Hematopoietic multipotent progenitor cell treated with erythropoietin and hydrocortisone succinate and interleukin-3 and kit ligand, for 15 days (in vitro differentiated cells): ENCODE measurements around the gene LTBP1.
"Not testable (repeated sequence)": the region's sequence is repeated elsewhere in the genome, so short reads cannot be mapped to it uniquely, and the experiment has no call there.

Experiments used
- DNase-seq: peaks from one replicate; pipeline ENCODE4 v3.0.0-alpha.2; 2015; ENCODE audit warnings: low spot score

LTBP1 gene, protein sequence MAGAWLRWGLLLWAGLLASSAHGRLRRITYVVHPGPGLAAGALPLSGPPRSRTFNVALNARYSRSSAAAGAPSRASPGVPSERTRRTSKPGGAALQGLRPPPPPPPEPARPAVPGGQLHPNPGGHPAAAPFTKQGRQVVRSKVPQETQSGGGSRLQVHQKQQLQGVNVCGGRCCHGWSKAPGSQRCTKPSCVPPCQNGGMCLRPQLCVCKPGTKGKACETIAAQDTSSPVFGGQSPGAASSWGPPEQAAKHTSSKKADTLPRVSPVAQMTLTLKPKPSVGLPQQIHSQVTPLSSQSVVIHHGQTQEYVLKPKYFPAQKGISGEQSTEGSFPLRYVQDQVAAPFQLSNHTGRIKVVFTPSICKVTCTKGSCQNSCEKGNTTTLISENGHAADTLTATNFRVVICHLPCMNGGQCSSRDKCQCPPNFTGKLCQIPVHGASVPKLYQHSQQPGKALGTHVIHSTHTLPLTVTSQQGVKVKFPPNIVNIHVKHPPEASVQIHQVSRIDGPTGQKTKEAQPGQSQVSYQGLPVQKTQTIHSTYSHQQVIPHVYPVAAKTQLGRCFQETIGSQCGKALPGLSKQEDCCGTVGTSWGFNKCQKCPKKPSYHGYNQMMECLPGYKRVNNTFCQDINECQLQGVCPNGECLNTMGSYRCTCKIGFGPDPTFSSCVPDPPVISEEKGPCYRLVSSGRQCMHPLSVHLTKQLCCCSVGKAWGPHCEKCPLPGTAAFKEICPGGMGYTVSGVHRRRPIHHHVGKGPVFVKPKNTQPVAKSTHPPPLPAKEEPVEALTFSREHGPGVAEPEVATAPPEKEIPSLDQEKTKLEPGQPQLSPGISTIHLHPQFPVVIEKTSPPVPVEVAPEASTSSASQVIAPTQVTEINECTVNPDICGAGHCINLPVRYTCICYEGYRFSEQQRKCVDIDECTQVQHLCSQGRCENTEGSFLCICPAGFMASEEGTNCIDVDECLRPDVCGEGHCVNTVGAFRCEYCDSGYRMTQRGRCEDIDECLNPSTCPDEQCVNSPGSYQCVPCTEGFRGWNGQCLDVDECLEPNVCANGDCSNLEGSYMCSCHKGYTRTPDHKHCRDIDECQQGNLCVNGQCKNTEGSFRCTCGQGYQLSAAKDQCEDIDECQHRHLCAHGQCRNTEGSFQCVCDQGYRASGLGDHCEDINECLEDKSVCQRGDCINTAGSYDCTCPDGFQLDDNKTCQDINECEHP (N-terminal part only)

DNA sequence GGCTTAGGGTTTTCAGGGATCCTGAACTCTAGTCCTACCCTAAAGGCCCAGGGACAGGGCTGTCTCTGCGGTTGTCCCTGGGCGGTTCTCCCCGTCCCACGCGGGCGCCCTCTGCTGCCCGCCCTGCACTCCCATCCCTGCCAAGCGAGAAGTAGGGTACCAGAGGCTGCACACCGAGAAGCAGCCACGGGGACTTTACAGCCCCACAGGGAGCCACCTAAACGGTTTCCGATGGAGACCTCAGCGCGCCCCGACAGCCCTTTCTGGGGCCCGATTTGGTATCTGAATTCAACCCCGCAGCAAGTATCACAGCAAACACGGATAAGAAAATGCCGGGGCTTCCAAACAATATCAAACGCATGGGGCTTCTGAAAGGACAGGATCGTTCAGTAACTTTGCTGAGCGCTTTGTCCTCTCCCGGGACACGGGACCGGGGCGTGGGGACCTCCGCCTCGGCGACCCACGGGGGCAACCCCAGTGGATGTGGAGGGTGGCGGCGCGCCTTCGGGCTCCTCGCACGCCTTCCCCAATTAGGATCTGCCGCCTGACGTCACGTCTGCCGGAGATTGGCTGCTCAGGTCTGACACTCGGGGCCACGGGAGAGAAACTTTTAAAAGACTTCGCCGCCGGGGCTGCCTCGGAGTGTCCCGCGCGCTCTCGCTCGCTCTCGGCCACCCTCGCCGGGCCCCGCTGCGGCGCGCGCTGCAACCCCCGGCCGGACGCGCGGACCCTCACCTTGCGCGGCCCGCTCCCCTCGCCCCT is at the start of gene LTBP1:
TSS of gene LTBP1 (plus strand) at position 640 of the 762 bp plus-strand sequence. CDS start 372 bp downstream, outside the sequence.
- peak; percentile 66 for DNase-seq

DNA sequence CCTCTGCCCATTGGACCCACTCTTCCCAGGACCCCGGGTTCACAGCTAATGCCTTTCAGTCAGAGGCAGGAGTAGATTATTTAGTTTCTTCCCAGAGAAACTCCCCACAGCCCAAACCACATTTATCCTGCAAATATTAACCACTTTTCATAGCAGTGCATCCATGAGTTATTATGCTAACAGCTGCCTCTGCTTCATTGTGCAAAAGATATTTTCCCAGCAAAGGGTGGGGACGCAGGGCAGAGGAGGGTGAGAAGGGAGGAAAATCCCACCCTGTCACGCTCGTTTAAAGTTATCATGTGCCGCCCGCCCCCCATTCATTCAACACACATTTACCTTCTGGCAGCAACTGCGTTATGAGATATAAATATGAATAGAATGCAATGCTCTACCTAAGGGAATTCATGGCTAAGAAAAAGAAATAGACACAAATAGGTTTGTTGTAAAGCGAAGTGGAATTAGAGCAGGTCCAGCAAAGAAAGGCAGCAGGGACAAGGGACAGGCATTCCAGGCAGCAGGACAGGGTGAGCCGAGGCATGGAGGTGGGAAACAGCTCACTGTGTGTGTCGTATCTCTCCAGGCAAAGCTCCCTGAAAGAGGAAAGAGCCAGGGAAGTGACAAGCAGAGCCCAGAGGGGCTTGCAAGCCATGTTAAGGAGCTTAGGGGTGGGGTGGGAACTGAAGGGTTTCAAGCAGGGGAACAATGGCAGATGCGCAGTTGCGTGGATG is 46.3 kb upstream of the LTBP1 start:
- no peak for DNase-seq

DNA sequence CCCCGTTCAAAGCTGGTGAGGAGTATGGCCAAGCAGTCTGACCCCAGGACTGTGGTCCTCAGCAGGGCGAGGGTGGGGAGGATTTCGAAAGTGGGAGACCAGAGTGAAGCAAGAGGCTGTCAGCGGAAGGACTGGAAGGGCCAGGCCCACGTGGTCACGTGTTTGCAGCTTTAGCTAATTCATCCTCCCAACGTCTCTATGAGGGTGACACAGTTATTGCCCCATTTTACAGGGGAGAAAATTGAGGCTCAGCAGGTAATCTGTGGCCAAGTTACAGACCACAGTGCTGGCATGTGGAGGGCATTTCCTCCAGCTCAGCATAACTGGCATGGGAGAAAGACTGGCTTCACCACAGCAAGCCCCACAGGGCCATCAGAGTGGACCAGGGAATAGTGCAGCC is 45.4 kb upstream of the LTBP1 start:
- no peak for DNase-seq

DNA sequence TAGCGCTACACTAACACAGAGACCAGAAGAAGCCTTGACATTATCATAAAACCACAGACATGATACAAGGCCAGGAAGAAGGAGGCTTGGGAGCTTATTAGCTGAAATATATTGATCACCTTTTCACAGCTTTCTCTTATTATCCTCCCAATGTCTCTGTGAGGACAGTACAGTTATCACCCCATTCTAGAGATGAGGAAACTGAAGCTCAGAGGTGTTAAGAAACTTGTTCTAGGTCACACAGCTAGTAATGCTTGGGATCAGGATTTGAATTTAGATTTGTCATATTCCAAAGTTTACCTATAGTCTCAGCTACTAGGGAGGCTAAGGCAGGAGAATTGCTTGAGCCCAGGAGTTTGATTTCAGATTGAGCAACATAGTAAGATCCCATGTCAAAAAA is 44.6 kb upstream of the LTBP1 start:
- DNase-seq: no peak

DNA sequence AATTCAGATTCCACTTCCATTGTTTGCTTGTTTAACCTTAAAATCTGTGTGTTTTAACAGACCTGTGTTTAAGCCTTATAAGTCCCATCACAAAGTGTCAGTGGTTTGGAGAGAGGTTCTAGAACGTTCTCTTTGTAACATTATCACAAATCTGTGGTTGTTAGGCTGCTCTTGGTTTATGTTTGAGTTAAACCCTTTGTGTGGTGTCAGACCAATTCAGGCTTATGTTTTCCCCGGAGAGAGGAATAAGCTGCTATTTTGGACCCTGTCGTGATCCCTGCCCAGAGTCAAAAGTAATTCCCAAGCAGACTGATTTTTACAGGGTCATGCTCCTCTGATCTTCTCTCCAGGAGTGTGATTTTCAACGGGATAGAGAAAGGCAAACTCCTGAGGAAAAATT is 43.8 kb upstream of the LTBP1 start:
- DNase-seq: no peak

DNA sequence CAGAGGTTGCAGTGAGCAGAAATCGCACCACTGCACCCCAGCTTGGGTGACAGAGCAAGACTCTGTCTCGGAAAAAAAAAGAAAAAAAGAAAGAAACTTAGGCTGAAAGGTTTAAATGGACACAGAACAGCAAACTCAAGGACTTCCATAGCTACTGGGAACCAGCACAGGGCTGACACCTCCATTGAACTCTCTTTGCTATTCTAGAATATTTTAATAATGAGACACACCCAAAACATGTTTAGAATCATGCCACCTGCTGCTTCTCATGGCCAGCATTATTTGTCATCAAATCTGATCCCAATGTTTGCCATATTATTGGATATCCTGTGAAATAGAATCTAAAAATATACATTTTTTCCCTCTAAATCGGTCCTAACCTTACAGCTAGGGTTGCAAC is 42.7 kb upstream of the LTBP1 start:
- no peak for DNase-seq

DNA sequence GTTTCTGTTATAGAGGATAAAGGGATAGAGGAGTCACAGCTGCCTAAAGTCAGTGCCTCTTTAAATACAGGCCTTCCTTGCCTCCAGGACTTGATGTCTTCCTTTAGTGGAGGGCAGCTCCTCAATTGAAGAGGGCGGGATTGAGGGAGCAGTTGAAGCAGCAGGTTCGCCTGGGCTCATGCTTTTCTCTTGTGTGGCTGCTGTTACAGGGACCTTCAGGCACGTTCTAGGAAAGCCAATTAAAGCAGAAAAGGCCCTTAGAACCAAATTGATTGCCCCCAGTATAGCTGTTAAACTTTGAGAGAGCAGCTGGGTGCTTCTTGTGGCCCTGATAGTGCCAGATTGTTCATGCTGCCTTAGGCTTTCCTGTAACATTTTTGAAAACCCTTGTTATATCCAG is 42.0 kb upstream of the LTBP1 start:
- no peak for DNase-seq

DNA sequence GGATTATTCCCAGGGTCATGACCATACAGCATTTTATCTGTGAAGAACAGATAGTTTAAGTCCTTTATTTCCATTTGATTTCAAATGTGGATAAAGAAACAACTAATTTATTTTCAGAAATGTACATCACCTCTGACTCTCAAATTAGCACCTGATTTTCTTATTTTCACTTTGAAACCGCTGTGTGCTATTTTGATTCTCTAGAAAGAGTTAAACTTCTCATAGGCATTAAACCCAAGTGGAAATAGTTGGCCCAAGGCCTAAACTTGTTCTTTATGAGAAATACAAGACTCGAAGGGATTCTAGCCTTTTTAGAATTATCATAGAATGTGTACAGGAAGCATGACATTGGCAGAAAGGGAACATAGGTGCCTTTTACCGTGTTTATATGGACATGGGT is 41.5 kb upstream of the LTBP1 start:
- no peak for DNase-seq

DNA sequence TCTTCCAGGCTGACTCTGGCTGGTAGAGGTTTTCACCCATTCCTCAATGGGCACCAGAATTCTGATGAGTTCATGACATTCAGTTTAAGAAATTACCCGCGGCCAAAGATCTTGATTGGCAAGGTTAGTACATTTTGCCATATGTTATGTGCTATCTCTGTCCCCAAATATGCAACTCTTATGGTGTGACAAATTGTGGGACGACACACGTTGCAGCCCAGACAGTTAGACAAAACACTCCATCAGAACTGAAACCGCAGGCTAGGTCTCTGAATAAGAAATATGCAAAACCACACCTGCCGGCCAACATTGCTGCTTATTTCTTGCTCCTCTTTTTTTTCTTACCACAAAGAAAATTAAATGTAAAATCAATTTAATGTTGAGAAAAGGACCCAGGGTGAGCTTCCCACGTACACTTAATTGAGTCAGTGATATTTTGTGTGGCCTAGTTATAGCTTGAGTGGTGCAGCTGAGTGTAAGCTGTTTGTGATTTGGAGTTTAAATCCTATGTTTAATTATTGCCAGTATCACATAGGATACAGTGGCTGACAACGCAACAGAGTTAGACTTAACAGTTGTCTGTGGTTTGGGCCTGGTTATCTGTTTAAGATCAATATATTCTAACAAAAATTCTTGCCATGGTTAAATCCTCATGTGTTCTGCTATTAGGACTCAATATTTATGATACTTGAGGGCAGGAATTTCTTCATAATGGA is 35.7 kb upstream of the LTBP1 start:
- DNase-seq: no peak

DNA sequence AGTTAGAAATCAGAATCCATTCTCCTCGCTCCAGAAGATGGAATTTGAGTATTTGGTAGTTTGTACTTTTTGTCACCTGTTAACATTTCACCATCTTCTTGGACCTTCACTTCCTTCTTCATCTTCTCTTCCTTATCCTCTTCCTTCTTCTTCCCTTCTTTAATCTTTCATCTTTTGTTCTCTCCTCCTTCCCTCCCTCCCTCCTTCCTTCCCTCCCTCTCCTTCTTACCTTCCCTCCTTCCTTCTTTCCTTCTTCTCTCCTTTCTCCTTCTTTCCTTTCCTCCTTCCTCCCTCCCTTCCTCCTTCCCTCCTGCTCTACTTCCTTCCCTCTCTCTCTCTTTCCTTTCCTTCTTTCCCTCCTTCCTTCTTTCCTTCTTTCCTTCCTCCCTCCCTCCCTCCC is 31.1 kb upstream of the LTBP1 start:
- DNase-seq: no peak

DNA sequence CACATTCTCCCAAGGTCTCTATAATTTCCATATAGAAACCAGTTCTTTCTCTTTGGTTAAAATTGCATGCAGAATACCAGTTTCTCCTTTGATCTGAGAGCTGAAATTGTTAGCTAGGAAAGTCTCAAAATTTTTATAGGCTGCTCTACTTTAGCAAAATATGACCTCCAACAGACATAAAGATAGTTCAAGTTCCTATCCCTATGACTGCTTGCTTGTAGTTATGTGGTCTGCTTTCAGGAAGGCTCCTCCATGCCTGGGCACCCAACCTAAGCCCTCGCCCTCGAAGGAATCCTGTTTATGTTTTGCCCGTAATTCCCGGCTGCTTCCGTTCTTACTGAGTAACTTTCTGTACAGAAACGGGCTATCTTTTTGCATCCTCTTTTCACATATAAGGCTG is 28.0 kb upstream of the LTBP1 start:
- DNase-seq: no peak

DNA sequence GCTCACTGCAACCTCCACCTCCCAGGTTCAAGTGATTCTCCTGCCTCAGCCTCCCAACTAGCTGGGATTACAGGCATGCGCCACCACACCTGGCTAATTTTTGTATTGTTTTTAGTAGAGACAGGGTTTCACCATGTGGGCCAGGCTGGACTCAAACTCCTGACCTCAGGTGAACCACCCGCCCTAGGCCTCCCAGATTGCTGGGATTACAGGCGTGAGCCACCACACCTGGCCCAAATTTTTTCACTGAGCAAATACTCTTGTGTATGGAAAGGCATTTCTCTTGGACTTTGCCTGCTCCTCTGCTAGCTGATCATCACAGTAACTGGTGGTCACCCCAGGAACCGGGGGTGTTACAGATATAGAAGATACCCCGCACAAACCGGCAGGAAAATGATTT is 26.9 kb upstream of the LTBP1 start:
- DNase-seq: not testable (repeated sequence)

DNA sequence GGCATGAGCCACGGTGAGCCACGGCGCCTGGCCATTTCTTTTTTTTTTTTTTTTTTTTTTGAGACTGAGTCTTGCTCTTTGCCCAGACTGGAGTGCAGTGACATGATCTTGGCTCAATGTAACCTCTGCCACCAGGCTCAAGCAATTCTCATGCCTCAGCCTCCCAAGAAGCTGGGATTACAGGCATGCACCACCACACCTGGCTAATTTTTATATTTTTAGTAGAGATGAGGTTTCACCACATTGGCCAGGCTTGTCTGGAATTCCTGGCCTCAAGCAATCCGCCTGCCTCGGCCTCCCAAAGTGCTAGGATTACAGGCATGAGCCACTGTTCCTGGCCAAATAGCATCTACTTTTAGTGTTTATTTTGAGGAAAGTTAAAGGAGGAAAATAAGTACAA is 25.3 kb upstream of the LTBP1 start:
- not testable (repeated sequence) for DNase-seq

DNA sequence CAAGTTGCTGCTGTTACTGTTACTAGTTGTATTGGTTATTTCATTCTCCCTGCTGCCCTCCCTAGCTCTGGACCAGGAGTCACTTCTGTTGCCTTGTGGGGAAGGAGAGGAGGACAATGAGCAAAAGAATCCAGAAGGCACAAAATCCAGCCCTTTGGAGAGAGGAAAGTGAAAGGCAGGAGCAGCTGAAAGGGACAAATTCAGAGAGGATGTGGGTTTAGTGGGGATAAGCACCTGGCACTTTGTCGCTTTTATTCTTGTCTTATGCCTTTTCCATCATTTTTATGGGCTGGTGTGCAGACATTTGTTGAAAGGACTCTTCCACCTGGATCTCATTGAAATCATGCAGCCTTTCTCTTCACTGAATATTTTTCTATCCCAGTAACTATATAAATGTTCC is 24.3 kb upstream of the LTBP1 start:
- no peak for DNase-seq

DNA sequence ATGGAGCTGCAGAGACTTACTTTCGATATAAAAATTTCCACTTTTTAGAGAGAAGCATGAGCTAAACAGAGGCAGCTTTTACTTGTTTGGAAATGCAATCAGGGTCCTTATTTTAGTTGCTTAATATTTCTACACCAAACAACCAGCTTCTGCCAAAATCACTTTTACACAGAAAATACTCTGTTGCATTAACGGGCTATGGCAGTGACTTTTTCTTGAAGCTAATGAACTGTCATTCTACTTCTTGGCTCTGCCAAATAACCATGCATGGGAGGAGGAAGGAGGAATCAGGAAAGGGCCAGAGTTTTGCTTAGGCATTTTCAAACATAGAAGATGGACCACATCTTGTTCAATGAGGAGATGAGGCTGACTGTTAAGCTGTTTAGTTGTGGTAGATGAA is 23.6 kb upstream of the LTBP1 start:
- DNase-seq: no peak

DNA sequence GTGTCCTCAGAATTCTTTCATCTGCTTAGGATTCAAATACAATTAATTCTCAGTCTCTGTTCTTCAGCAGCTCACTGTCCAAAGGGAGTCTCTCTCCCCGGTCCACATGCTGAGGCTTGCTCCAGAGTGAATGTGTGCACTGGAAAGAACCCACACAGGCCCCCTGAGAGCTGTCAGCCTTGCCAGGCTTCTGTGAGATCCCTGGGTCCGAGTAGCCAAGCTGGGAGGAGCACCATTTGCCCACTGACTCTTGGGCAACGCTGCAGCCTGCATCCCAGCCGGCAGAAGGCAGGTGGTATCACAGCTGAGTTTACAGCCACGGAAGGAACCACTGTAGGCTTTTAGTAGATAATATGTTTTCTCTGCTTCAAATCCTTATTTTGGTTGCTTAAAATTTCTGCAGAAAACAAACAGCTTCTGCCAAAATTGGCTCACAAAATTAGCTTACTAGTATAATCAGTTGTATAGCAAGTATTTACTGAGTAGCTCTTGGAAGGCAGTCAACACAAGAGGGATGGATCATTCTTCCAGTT is 21.4 kb upstream of the LTBP1 start:
- DNase-seq: no peak

DNA sequence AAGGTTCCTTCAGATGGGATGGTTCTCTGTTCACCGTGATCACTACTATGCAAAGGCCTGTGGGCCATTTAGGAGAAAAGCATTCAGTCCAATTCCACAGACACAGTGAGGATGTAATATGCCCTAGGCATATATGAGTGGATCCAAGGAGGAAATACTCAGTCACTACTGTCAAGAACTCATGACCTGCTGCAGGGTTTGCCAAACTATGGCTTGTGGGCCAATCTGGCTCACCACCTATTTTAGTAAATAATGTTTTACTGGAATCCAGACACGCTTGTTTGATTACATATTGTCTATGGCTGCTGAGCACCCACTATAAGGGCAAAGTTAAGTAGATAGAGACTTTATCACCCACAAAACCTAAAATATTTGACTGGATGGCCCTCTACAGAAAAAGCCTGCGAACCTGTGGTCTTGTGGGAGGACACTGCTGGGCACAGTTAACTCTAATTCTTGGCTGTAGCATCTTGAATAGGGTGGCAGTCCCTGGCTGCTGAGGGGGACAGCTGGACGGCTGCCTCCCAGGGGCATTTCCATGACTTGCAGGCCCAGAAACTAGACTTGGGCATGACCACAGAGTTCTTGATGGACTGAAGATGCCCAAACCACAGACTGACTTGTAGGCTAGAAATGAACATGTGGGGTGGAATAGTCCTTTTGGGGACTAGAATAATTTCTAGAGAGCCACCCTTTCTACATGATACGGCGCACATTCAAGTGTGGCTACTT is 20.6 kb upstream of the LTBP1 start:
- no peak for DNase-seq

DNA sequence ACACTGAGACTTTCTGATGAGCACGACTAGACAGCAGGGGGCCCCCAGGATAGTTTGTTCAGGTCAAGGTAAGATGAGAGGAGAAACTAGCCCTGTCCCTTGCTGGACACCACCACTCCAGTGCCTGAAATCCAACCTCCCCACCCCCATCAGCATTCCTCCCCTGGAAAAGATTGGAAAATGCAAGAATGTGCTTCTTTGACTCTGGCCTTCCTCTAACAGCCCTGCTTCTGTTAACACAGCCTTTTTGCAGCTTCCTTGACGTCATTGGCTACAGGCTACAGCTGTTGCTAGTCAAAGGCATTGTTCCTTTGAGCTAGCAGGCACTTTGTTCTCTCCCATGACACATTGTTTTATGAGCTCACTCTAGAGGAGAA is 20.1 kb upstream of the LTBP1 start:
- no peak for DNase-seq

DNA sequence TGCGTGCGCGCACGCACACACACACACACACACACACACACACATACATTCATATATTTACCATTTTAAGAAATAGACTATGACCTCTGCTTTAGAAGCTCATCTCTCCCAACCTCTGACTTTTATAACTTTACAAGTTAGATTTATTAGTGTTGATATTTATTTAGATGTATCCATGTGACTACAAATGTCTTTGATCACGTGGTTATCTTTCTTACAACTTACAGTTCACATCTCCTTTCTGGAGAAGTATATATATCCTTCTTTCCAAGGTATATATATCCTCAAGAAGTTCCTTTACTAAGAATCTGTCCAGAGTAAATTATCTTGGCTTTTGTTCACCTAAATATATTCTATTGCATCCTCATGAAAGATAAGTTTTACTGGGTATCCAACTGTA is 16.3 kb upstream of the LTBP1 start:
- DNase-seq: no peak

DNA sequence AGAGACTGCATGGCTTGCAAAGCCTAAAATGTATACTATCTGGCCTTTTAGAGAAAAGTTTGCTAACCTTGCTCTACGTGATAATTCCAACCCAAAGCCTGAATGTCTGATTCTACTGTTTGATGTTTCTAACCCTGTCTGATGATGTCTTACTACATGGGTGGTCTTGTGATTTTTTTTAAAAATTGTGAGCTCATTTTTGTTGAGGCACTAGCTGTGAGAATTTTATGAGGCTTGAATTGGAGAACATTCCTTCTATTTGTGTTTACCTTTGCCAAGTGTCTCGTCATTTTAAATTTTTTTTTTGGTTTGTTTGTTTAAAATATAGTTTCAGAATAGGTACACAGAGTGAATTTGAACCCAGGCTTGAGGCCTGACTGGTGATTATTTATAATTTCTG is 15.2 kb upstream of the LTBP1 start:
- DNase-seq: no peak
